ENCODE measurements around the gene OPHN1. TPM values are rescaled to one million over a fixed set of nuclear protein-coding genes. Genes with fewer than 3 reads are reported as not detected.
"Not testable (repeated sequence)": the region's sequence is repeated elsewhere in the genome, so short reads cannot be mapped to it uniquely, and the experiment has no call there.

Gene OPHN1
- total RNA-seq, 1 donor from 2014 or later, result 17.9 TPM

DNA sequence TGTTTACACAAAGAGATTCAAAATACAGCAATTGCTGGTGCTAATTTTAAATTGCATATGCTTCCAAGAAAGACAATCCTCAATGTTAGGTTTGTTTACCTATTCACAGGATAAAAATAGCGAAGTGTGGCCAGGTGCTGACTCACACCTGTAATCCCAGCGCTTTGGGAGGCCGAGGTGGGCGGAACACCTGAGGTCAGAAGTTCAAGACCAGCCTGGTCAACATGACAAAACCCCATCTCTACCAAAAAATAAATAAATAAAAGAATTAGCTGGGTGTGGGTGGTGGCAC, 77.7 kb downstream of the OPHN1 start:
- no peak for DNase-seq

DNA sequence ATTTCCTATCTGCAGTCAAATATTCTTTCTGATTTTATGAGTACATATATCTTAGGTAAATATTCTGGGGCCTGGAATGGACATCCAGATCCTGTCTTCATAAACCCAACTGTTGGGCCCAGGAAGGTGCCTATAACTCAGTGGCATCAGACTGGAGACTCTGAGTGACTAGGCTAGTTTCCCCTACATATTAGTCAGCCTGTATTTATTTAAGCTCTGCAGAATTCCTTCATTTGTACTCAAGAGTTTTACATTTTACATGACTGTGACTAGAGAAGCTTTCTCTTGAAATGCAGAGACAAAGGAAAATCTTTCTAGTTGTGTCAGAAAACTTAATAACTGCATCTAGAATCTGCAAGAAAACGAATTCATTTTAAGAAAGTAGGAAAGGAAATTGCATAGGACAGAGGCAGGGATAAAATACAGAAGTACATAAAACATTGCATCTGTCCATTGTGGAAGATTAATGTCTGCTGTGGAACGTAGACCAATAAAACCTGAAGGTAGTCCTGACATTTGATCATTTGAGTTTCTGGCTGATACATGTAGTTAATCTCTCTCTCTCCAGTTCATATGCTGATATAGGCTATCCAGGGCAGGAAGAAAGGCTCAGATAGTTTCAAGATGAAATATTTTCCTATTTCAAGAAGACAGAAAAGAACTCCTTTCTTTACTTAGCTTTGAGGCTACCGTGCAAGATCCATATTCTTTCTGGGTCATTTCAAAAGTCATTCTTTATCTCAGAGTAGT, 78.2 kb downstream of the OPHN1 start:
- DNase-seq, result no peak

DNA sequence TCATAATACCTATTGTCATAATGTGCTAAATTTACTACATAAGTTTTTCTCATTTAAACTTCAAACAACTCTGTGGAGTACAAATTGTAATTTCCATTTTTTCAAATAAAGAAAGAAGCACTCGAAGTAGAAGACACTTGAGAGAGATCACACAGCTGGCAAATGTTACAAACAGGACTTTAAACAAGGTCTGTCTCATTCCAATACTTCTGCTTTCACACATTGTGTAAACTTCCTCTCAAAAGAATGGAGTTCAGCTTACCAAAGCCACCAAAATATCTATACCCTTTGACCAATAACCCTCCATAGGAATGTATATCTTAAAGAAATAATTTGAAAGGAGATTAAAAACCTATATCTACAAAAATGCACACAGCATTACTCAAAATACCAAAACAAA, 88.3 kb downstream of the OPHN1 start:
- DNase-seq, result no peak

DNA sequence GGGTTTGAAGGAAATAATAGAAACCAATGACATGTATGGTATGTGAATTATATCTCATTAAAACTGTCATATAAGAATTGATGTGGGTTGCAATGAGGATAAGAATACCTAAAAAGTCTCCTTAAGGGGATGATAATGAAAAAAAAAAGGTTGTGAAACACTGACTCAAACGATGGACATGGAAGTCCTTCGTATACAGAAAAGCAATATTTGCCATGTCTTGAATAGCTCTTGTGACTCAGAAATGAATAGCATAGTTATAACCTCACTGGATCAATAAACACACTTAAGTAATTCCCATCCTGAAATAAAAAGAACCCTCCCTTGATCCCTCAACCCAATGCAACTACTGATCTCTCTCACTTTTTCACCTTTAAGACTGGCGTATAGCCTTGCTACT, 89.7 kb downstream of the OPHN1 start:
- DNase-seq, result no peak

DNA sequence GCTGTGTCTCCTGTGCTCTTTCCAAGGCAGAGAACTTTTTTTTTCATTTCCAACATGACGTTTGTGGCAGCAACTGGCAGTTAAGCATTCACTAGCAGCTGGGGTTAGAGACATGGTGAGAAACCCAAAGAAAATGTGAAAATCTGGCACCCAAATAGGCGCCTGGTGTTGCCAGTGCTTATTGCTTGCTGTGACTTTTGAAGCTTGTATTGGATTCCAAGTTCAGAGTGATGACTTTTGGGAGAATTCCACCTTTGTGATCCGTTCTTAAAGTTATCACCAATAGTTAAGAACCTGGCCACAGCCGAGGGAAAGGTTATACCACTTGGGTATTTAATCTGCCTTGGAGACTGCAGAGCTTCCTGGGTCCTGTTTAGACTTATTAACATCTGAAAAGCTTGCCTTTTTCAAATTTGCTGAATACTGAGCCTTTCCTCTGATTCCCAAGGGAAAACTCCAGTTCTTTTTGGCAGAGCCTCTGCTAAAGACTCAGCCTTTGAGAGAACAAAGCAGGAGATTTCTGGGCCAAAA, 101.0 kb downstream of the OPHN1 start:
- DNase-seq, result peak; percentile 17

DNA sequence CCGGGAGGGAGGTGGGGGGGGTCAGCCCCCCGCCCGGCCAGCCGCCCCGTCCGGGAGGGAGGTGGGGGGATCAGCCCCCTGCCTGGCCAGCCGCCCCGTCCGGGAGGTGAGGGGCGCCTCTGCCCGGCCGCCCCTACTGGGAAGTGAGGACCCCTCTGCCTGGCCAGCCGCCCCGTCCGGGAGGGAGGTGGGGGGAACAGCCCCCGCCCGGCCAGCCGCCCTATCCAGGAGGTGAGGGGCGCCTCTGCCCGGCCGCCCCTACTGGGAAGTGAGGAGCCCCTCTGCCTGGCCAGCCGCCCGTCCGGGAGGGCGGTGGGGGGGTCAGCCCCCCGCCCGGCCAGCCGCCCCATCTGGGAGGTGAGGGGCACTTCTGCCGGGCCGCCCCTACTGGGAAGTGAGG, 106.5 kb downstream of the OPHN1 start:
- DNase-seq, result not testable (repeated sequence)

DNA sequence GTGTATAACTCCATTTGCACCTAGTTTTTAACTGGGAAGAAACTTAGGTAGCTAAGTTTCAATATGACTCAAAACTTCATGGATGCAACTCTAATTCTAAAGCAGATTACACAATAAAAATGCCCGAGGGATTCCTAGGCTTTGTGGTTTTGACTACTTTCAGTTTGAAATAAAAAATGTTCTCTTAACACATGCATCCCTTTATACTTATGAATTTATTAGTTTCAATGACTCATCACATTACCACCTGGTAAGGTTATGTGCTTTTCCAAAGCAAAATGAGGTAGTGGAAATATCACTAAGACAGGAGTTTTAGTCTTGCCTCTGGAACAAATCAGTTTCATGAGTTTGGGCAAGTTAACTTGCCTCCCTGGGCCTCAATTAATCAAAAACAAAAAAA, 125.5 kb downstream of the OPHN1 start:
- DNase-seq, result peak; percentile 42

DNA sequence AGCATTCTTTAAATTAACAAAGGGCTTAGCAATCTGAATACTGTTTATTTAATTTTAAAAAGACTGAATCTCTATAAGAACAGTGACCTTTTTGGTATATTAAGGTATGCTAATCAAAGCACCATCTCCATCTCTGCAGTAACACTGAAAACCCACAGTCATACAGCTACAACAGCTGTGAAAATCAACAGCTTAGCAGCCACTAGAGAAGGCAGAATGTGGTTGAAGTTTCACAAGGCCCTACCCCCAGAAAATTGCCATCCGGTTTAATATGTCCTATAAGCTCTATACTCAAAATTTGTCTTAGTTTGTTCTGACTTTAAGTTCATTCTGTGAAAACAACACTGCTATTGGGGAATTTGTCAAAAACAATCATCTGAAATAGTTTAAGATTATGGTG, 128.7 kb downstream of the OPHN1 start:
- no peak for DNase-seq

DNA sequence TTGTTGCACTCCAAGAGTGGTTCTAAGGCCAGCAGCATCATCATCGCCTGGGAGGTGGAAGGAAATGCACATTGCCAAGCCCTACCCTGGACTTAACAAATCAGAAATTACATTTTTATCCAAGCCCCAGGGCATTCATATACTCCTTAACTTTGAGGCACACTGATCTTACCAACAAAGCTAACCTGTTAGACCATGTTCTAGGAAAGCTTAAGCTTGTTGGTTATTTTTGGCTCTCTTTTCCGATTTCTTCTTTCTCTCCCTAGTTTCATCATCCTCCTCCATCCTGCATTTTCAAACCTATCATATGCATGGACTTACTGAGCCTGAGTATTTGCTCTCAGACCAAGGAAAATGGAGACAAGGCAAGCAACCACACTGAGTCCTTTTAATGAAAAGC, 133.4 kb downstream of the OPHN1 start:
- DNase-seq, result no peak

DNA sequence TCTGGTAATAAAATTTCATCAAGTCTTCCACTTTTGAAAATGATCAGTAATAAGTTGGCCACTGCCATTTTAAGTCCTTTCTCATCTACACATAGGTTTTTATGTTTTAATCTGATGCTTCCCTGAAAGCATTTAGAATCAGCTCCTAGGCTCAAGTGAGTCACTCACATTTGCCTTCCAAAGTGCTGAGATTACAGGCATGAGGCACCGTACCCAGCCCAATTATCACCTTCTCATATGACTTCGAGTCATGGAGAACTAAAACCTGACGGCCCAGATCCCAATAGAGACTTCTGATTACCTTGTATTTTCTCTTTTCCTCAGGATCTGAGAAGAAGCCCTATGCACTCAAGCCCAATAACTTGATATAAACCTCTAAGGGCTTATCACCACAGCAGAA, 140.8 kb downstream of the OPHN1 start:
- no peak for DNase-seq

DNA sequence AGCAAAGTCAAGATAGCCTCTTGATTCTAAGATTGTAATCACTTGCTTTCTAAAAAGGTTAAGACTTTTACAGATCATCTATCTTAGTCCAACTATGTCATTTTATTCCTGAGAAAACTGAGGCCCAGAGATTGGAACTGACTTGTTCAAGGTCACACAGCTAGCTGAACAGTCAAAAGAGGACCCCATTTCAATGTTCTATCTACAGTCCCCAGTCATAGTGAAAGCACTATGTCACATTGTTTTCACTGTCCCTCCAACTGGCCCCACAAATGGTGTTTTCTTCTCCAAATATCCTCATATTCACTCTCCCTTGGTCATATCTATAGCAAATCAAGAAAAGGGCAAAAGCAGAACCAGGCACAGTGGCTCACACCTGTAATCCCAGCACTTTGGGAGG, 145.2 kb downstream of the OPHN1 start:
- no peak for DNase-seq

DNA sequence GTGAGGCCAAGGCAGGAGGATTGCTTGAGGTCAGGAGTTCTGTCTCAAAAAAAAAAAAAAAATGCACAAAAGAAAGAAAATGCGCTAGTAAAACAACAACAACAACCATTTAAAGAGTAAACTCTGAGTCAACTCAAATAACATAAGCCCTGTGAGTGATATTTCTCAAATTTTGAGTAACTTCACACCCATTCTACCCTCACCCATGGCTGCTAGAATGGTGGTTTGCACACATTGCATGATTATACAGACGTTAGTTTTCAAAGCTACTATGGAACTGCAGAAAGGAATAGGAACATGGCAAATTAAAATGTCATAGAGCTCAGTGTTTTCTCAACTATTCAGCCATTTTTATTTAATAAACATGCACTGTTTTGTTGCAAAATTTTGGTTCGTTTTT, 145.9 kb downstream of the OPHN1 start:
- DNase-seq, result no peak

DNA sequence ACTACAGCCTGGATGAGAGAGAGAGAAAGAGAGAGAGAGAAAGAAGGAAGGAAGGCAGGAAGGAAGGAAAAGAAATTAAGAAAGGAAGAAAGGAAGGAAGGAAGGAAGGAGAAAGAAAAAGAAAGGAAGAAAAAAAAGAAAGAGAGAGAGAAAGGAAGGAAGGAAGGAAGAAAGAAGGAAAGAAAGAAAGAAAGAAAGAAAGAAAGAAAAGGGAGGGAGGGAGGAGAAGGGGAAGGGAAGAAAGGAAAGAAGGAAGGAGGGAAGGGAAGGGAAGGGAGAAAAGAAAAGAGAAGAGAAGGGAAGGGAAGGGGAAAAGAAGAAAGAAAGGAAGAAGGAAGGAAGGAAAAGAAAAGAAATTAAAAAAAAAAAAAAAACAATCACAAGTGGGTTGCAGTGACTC, 146.3 kb downstream of the OPHN1 start:
- DNase-seq, result no peak

DNA sequence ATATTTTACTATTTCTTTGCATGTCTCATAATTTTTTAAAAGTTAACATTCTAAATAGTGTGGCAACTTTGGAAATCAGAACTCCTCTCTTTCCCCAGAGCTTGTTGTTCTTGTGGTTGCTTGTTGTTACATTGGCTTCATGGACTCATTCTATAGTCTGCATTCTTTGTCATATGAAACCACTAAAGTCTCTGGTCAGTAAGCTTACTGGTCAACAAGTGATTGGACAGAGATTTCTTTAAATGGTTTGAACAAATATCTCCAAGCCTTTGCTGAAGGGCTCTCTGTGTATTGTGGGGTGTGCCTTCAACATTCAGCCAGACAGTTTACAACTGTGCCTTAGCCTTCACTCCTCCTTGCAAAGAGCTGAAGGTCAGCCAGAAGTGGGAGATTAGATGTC, 147.2 kb downstream of the OPHN1 start:
- DNase-seq, result no peak

DNA sequence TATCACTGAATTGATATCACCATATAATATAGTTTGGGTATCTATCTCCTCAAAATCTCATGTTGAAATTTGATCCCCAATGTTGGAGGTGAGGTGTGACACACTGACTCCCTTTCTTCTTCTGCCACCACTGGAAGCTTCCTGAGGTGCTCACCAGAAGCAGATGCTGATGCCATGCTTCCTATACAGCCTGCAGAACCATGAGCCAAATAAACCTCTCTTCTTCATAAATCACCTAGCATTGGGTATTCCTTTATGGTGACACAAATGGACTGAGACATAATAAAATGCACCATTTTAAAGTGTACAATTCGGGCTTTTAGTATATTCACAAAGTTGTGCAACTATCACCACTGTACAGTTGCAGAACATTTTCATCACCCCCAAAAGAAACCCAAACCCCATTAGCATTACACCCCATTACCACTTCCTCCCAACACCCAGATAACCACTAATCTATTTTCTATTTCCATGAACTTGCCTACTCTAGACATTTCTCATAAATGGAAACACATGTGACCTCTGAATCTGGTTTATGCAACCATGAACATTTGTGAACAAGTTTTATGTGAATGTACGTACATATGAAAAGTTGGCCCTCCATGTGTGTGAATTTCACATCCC, 148.9 kb downstream of the OPHN1 start:
- no peak for DNase-seq

DNA sequence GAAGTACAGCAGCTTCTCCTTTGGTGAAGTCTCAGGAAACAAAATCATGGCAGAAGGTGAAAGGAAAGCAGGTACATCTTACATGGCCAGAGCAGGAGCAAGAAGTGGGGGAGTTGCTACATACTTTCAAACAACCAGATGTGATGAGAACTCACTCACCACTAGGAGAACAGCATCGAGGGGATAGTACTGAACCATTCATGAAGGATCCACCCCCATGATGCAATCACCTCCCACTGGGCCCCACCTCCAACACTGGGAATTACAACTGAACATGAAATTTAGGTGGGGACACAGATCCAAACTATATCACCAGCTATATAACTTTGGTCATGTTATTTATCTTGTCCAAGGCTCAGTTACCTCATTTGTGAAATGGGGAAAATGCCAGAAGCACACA, 159.4 kb downstream of the OPHN1 start:
- no peak for DNase-seq

DNA sequence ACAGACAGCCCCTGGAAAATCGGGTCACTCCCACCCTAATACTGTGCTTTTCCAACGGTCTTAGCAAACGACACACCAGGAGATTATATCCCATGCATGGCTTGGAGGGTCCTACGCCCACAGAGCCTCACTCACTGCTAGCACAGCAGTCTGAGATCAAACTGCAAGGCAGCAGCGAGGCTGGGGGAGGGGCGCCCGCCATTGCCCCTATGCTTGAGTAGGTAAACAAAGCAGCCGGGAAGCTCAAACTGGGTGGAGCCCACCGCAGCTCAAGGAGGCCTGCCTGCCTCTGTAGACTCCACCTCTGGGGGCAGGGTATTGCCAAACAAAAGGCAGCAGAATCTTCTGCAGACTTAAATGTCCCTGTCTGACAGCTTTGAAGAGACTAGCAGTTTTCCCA, 168.5 kb downstream of the OPHN1 start:
- not testable (repeated sequence) for DNase-seq

DNA sequence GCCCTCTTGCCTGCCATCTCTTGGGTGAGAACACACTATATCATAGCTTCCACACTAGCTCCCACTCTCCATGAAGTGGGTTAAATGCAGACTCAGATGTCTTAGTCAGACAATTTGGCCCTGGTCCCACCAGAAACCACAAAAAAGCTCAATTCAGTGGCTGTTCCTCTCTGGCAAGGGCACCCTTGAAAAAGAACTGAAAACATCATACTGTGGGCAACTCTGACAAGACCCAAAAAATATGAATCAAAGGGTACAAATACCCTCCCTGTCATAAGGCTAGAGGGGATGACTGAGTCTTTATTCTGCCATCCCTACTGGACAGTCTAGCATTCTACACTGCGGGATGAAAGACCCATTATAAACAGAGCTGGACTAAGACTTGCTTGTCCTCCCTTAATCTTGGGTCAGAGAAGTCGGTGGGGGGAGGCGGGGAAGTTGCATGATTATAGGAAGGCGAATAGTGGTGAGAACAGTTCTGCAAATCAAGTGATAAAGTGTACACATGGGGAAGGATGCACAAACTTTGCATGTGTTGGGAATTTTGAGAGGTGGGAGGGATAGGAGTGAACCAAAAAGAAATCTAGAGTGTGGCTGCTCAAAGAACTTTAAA, 172.1 kb downstream of the OPHN1 start:
- no peak for DNase-seq

DNA sequence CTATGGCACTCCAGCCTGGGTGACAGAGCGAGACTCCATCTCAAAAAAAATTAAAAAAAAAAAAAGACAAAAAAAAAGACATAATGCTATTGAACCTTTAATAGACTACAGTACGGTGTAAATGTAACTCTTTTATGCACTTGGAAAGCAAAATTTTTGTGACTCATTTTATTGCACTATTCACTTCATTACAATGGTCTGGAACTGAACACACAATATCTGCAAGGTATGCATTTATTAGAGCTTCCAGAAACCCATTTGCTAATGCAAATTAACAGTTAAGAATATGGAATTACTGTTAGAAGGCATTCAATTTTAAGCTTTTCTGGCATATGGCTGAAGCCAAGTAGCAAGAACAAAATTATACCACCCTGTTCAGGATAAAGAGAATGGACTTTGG, 176.3 kb downstream of the OPHN1 start:
- DNase-seq, result no peak

DNA sequence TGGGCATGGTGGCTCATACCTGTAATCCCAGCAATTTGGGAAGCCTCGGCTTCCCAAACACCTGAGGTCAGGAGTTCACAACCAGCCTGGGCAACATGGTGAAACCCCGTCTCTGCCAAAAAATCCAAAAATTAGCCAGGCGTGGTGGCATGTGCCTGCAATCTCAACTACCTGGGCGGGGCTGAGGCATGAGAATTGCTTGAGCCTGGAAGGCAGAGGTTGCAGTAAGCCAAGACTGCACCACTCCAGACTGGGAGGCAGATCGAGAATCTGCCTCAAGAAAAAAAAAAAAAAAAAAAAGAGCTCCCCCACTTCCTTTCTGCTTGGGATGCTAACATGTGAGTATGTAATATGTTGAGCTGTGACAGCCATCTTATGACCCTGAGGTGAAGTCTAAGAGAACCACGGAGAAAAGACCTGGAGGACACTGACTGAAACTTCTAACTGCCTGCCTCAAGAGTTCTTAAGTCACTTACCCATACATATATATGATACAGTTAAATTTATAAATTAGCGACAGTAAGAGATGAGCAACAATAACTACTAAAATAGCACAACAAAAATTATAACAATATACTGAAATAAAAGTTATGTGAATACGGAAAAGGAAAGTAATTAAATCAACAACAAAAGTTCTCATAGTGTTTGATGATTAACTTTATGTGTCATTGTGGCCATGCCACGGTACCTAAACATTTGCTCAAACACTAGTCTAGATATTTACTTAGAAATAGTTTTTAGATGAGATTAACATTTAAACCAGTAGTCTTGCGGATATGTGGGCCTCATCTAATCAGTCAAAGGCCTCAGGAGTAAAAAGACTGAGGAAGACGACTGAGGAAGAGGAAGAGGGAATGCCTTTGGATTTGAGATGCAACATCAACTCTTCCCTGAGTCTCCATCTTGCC, 178.3 kb downstream of the OPHN1 start:
- no peak for DNase-seq

DNA sequence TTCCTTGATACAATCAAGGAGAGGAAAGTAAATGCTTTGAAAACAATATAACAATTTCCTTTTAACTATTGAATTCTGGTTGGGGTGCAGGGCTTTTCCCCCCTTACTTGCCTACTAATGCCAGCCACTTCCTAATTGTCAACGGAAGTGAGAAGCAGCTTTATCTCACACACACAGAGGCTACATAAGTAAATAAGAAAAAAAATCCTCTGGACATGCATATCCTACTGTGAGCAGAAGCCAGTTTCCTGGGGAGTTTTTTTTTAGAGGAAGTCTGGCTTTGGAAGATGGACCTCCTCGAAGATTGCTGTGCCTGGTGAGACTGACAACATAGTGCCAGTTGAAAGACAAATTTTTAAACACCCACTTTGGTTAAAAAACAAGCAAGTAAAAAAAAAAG, 180.6 kb downstream of the OPHN1 start:
- DNase-seq, result no peak

DNA sequence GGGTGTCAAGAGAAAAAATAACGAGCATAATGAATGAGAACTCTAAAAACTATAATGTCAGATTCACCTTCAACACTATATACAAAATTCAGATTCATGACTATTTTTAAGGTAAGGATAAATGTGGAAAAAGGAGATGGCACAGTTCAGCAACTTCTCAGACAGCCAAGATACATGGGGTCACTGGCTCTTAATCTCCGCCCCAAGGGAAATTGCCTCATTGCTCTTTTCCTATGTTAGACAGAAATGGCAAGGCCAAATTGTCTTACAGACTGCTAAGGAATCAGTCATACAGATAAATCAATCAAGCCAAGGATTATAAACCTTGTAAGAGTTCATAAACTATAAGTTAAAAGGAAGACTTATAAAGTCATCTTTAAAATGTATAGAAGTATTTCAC, 183.4 kb downstream of the OPHN1 start:
- DNase-seq, result no peak

DNA sequence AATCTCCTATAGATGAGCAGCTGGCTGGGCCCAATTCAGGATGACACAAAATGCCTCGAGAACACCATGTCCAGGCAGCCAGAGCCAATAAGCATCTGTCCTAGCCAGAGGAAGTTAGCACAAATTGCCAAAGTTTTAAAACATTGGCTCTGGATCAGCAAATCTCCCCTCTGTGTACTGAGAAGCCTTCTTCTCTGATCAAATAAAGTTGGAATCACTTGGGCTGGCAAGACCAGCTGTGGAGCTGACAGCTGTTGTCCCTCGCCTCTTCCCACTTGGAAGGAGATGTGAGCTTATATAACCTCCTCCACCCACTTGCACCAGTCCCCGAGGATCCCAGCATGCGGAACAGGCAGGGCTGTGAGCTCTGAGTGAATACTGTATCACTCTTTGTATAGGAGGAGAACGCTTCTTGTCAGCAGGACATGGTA, 183.9 kb downstream of the OPHN1 start:
- peak; percentile 51 for DNase-seq
